ENCODE results near the gene CNBD2.

DNA sequence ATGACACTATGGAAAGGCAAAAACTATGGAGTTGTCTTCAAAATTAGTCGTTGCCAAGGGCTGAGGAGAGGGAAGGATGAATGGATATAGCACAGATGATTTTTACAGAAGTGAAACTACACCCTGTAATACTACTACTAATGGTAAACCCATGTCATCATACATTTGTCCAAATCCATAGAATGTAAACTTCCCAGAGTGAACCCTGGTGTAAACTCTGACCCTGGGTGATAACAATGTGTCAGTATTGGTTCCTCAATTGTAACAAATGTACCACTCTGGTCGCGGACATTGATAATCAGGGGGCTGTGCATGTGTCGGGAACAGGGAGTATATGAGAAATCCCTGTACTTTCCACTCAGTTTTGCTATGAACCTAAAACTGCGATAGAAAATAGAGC lies 72.2 kb downstream of the CNBD2 start:
- TF ChIP-seq, protein P1, sequence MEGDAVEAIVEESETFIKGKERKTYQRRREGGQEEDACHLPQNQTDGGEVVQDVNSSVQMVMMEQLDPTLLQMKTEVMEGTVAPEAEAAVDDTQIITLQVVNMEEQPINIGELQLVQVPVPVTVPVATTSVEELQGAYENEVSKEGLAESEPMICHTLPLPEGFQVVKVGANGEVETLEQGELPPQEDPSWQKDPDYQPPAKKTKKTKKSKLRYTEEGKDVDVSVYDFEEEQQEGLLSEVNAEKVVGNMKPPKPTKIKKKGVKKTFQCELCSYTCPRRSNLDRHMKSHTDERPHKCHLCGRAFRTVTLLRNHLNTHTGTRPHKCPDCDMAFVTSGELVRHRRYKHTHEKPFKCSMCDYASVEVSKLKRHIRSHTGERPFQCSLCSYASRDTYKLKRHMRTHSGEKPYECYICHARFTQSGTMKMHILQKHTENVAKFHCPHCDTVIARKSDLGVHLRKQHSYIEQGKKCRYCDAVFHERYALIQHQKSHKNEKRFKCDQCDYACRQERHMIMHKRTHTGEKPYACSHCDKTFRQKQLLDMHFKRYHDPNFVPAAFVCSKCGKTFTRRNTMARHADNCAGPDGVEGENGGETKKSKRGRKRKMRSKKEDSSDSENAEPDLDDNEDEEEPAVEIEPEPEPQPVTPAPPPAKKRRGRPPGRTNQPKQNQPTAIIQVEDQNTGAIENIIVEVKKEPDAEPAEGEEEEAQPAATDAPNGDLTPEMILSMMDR (IDR thresholded peaks at IDR 0.05), result no peak
- TF ChIP-seq ZFX (IDR thresholded peaks at IDR 0.05; ENCODE audit: borderline replicate concordance), result no peak
